Heart left ventricle (tissue), 16 donors: ENCODE results near the gene CEP112. TPM values are rescaled to one million over a fixed set of nuclear protein-coding genes. Genes with fewer than 3 reads are reported as not detected.
A peak's percentile ranks its signal among the peaks of the same experiment; 100 is the strongest.

Experiments used
- ATAC-seq, 4 donors: fragments of 200-7000 bp; cut with Tn5 transposase; one replicate each; pipeline ENCODE4 v1.9.1; 2020 to 2022; ENCODE audit warnings: moderate library complexity in 4 of 4, mild to moderate bottlenecking in 3 of 4, moderate number of reproducible peaks in 1 of 4
- DNase-seq, 5 donors: peaks; one replicate each; pipeline ENCODE4 v3.0.0-alpha.2; 2020
- H3K27ac ChIP-seq, 12 donors: fragments of 200-600 bp; sonication (generic) in 4 of 12; one replicate each; pipeline versions ENCODE4 v1.5.0 to v1.8.0; 2016 to 2022; ENCODE audit warnings: mild to moderate bottlenecking in 2 of 12
- H3K27me3 ChIP-seq, 9 donors: fragments of 200-600 bp; sonication (generic) in 2 of 9; one replicate each; pipeline versions ENCODE4 v1.5.1 to v1.8.0; 2016 to 2022; ENCODE audit warnings: mild to moderate bottlenecking in 3 of 9
- H3K36me3 ChIP-seq, 9 donors: fragments of 200-600 bp; sonication (generic) in 2 of 9; one replicate each; pipeline versions ENCODE4 v1.5.0 to v1.8.0; 2018 to 2022; ENCODE audit warnings: mild to moderate bottlenecking in 2 of 9
- H3K4me1 ChIP-seq, 12 donors: fragments of 200-600 bp; sonication (generic) in 4 of 12; one replicate each; pipeline versions ENCODE4 v1.5.0 to v1.8.0; 2016 to 2022; ENCODE audit warnings: mild to moderate bottlenecking in 3 of 12
- H3K4me3 ChIP-seq, 12 donors: fragments of 200-600 bp; sonication (generic) in 4 of 12; one replicate each; pipeline versions ENCODE4 v1.5.0 to v1.8.0; 2017 to 2022; ENCODE audit warnings: mild to moderate bottlenecking in 9 of 12, moderate library complexity in 4 of 12
- H3K9me3 ChIP-seq, 12 donors: fragments of 200-600 bp; sonication (generic) in 4 of 12; one replicate each; pipeline versions ENCODE4 v1.5.0 to v1.8.0; 2016 to 2022; ENCODE audit warnings: mild to moderate bottlenecking in 1 of 12
- CTCF ChIP-seq, 12 donors: fragments of 200-600 bp; sonication (generic) in 4 of 12; IDR thresholded peaks; one replicate each; pipeline versions ENCODE4 v1.5.0 to v1.8.0; 2018 to 2022; ENCODE audit warnings: antibody characterized with exemption in 12 of 12, mild to moderate bottlenecking in 5 of 12
- POLR2A ChIP-seq, 2 donors: fragments of 450-650 bp; IDR thresholded peaks; one replicate each; pipeline ENCODE4 v1.6.1; 2017; ENCODE audit warnings: antibody characterized with exemption in 2 of 2, mild to moderate bottlenecking in 2 of 2, moderate library complexity in 2 of 2
- WGBS, 4 donors: extraction: QIAGEN DNeasy Blood & Tissue Kit in 2 of 4; methylation state at CpG; one replicate each; pipeline versions ENCODE4 v1.1.5 to v1.1.7; 2013 to 2018; 5-methylcytosine and 5-hydroxymethylcytosine counted together
- intact Hi-C, 10 donors: fragments of 100-400 bp; cut with DNase I; formaldehyde crosslinking; loops; one replicate each; pipeline versions ENCODE4 v1.11.1 to v1.14.2; 2022
- polyA plus RNA-seq, 2 donors: library from polyadenylated mRNA; stranded (reverse); fragments of 200-250 nt; gene quantifications; one replicate each; pipeline ENCODE4 v1.2.3, GENCODE V29; 2013
- total RNA-seq, 9 donors: library from RNA; depleted of rRNA in 2 of 9; stranded (reverse); fragments of >200 nt in 2 of 9; fragmentation: NEBNext Ultra II Directional in 3 of 9; extraction: Animal tissue kit (Norgen Biotek cat#: 25700) in 3 of 9; gene quantifications; one replicate each; pipeline versions ENCODE4 v1.1.0 to v1.2.4, GENCODE V29; 2016 to 2023
- donor health status: ischemic (EF 13 %, LVEDD 7.1; RV severe dilation, severe dysfunction).
- donor health status: healthy with polysubstance abuse.
- donor health status: DM: no; HTN: yes; CAD: no.
- donor health status: DM: no; HTN: no; CAD: no.
- donor health status: ischemic (EF 25% LVEDD 6.9; RV normal size, moderate dysfunction).
- donor health status: ischemic (EF 25% LVEDD 5.7; RV mildly dilated, moderate dysfunction).
- donor health status: healthy.
- donor health status: DM: yes; HTN: yes; CAD: no.
- donor health status: ischemic (EF 35%, LVEDD 5.7; RV mildly dilated, moderate dysfunction).
- donor health status: nonischemic (EF 11% LVEDD 7.7; RV severe dilation, severe dysfunction).
- donor health status: DM: yes; HTN: yes; CAD: no.
- donor health status: PGD.
- donor health status: ischemic (EF 29% LVEDD 5.4; RV normal size, mild dysfunction).
- donor health status: nonischemic (EF 23%, LVEDD 6.1; RV moderate dilation, normal function).

CEP112 gene
- total and polyA plus RNA-seq, 11 donors, result 5.5 to 28.3 (median 14.3) TPM

DNA sequence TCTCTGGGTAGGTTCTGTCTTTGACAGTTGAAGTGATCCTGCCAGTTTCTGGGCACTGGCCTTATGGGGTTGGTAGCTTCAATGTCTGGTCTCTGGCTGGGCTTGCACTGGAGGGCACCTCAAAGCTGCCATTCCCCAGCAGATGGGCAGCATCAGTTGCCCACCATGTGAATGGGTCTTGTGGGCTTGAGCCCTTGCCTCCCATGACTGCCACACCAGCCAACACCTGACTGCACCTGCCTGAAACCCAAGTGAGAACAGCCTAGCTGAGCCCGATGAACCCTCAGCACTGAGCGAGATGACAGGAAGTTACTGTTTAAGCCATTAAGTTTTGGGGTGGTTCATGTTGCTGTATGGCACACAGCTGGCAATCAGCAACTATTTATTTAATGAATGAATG lies 561.4 kb downstream of the CEP112 start:
- Histone ChIP-seq H3K27me3 (no peaks in the 10 kb centered on the region), H3K4me1 (peaks cover 0 to 4% (median 0%) of the 10 kb centered on the region in 12 donors), H3K27ac (no peak overlapping the region), H3K4me3 (no peak overlapping the region), H3K9me3 (no peaks in the 10 kb centered on the region), H3K36me3 (no peaks in the 10 kb centered on the region)
- ATAC-seq, result no peak
- TF ChIP-seq CTCF (IDR thresholded peaks at IDR 0.05) (no peak), POLR2A (IDR thresholded peaks at IDR 0.05) (no peak)
- 83 to 97% (median 95%) methylated on average over 2 of the region's 2 CpGs for WGBS, 4 donors
- intact Hi-C loops, result loop anchor here in 1 of 10 donors (10.0 kb wide), 1 partner anchor 544 kb away; no protein-coding TSS in a partner anchor
- DNase-seq, result no peak

DNA sequence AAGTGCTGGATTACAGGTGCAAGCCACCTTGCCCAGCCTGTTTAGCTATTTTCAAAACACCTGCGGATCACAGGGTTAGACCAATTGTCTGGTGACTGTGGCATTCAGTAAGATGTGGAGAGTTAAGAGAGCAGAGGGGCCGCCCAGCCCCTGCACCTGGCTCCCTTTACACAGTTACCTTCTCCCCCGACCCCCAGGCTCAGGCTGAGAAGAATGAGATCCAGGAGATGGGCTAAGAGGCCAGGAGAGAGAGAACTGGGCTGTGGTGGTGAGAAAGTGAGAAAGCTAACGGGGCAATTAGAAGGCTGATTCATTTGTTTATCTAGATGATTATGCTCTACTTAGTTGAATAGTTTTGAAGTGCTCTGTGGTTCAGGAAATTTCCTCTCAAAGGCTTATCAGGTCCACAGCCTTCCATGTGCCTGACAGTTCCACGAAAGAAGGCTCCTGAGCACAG lies 562.7 kb downstream of the CEP112 start:
- H3K36me3 ChIP-seq, result no peaks in the 10 kb centered on the region
- H3K9me3 ChIP-seq, result no peaks in the 10 kb centered on the region
- 88 to 91% (median 91%) methylated on average over 5 of the region's 5 CpGs for WGBS, 4 donors
- peaks cover 0 to 2% (median 0%) of the 10 kb centered on the region in 12 donors for H3K4me1 ChIP-seq
- DNase-seq (no peak), ATAC-seq (no peak)
- H3K4me3 ChIP-seq, result no peak overlapping the region
- intact Hi-C loops, result no loop called here
- H3K27me3 ChIP-seq, result no peaks in the 10 kb centered on the region
- TF ChIP-seq POLR2A (IDR thresholded peaks at IDR 0.05) (no peak), CTCF (IDR thresholded peaks at IDR 0.05) (no peak)
- H3K27ac ChIP-seq, result no peak overlapping the region

GRCh38 chr17:65628644-65629036 lies 563.3 kb downstream of the CEP112 start:
- 80 to 83% (median 81%) methylated on average over 8 of the region's 8 CpGs for WGBS, 4 donors
- Histone ChIP-seq H3K27me3 (no peaks in the 10 kb centered on the region), H3K9me3 (no peaks in the 10 kb centered on the region), H3K4me1 (no peaks in the 10 kb centered on the region), H3K36me3 (no peaks in the 10 kb centered on the region), H3K4me3 (no peak overlapping the region), H3K27ac (no peak overlapping the region)
- TF ChIP-seq CTCF (IDR thresholded peaks at IDR 0.05), result no peak
- TF ChIP-seq POLR2A (IDR thresholded peaks at IDR 0.05), result no peak
- no peak for DNase-seq
- intact Hi-C loops, result no loop called here
- ATAC-seq, result no peak

DNA sequence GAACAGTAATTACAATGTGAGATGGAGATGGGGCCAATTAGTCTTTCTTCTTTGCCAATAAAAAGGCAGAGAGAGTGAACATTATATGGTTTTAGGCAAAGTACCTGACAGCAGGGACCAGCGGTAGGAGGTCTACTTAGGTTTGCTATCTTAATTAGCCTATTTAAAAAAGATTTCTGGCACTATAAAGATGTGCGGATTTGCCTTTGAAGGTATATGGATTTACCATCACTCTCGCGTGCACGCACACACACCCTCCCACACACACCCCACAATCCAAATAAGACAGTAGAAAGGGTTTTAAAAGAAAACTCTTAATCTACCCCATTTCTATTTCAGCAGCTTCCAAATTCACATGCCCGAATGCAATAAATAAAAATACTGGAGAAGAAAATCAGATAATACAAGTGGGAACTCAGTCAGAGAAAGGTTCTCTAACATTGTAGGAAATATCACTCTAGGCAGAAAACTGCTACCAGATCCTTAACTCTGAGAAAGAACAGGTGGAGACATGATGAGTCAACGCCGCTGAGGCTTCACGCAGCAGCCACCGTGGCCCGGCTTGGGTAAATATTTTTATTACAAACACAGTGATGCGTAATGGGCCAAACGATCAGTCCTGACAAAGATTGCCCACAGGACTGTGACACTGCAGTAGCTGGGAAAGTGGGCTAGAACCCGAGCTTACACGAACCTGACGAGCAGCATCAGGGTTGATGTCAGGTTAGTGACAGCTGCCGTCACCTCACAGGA lies 563.9 kb downstream of the CEP112 start:
- peak in 1 of 4 donors; percentile 39 for ATAC-seq
- Histone ChIP-seq H3K27ac (no peak overlapping the region), H3K27me3 (no peaks in the 10 kb centered on the region), H3K9me3 (no peaks in the 10 kb centered on the region), H3K36me3 (no peaks in the 10 kb centered on the region), H3K4me1 (no peaks in the 10 kb centered on the region), H3K4me3 (no peak overlapping the region)
- no peak for DNase-seq
- 80 to 88% (median 86%) methylated on average over 17 of the region's 17 CpGs for WGBS, 4 donors
- TF ChIP-seq CTCF (IDR thresholded peaks at IDR 0.05) (no peak), POLR2A (IDR thresholded peaks at IDR 0.05) (no peak)
- intact Hi-C loops, result no loop called here
